Endothelial cell of umbilical vein (primary cell): Measurements from ENCODE around the gene PUDP. TPM values are rescaled to one million over a fixed set of nuclear protein-coding genes. Genes with fewer than 3 reads are reported as not detected.

ENCODE experiments used
- BruUV-seq: library from RNA; stranded (reverse); fragments of 400-500 nt; replicated peaks from 2 replicates; lab custom pipeline; 2021; lab: Mats Ljungman, UMichigan
- CTCF ChIA-PET: fragments of 300-600, 350-600 bp; sonication (Branson Sonifier 250); formaldehyde crosslinking; loops from one replicate; lab custom pipeline; 2021; ENCODE audit warnings: antibody characterized with exemption, inconsistent platforms; lab: Charles Lee
- POLR2A ChIA-PET: fragments of 300-600, 350-600 bp; sonication (Branson Sonifier 250); formaldehyde crosslinking; loops from one replicate; lab custom pipeline; 2021; ENCODE audit warnings: antibody characterized with exemption, inconsistent platforms; lab: Charles Lee
- DNase-seq: peaks from one replicate; pipeline ENCODE4 v3.0.0-alpha.2; 2011; ENCODE audit warnings: low read depth, low spot score
- FAIRE-seq: peaks from 2 replicates; lab custom pipeline; 2011; peaks lifted over from hg19 to GRCh38; lab: Jason Lieb, UNC
- H2AFZ ChIP-seq: 2 replicates; pipeline ENCODE4 v1.6.0; 2012; ENCODE audit warnings: low read depth, low read length, control low read depth, inconsistent platforms
- H3K27ac ChIP-seq: 2 replicates; pipeline ENCODE4 v1.5.1; 2011; ENCODE audit warnings: low read depth, mild to moderate bottlenecking, control low read depth, low read length, moderate library complexity; ENCODE audit not compliant: insufficient read depth
- H3K27me3 ChIP-seq, 2 experiments: 2 replicates each; pipeline versions ENCODE4 v1.6.0 to v1.6.1; 2011; ENCODE audit warnings: low read length in 2 of 2, mixed read lengths in 1 of 2; ENCODE audit not compliant: control insufficient read depth in 2 of 2, insufficient read depth in 2 of 2
- H3K36me3 ChIP-seq, 2 experiments: 2 replicates in 1 of 2; 3 replicates in 1 of 2; pipeline ENCODE4 v1.5.1; 2011; ENCODE audit warnings: low read length in 2 of 2, mild to moderate bottlenecking in 1 of 2, moderate library complexity in 1 of 2; ENCODE audit not compliant: control insufficient read depth in 2 of 2, insufficient read depth in 2 of 2; ENCODE audit errors: extremely low read depth in 1 of 2
- H3K4me1 ChIP-seq: 3 replicates; pipeline ENCODE4 v1.5.1; 2011; ENCODE audit warnings: mild to moderate bottlenecking, low read length; ENCODE audit not compliant: control insufficient read depth, insufficient read depth; ENCODE audit errors: extremely low read depth
- H3K4me2 ChIP-seq: 2 replicates; pipeline ENCODE4 v1.6.1; 2011; ENCODE audit warnings: low read length, control low read depth, mixed read lengths; ENCODE audit not compliant: insufficient read depth
- H3K4me3 ChIP-seq, 3 experiments: fragments of 200-600 bp in 1 of 3; sonication (generic), shearing (Covaris generic) in 1 of 3; replicated peaks in 1 of 3; 2 replicates each; pipeline ENCODE4 v1.5.1; 2011 to 2016; ENCODE audit warnings: control low read depth in 3 of 3, low read length in 3 of 3, mild to moderate bottlenecking in 2 of 3, inconsistent platforms in 1 of 3, low read depth in 1 of 3, moderate library complexity in 1 of 3; ENCODE audit not compliant: insufficient read depth in 1 of 3
- H3K79me2 ChIP-seq: 2 replicates; pipeline ENCODE4 v1.6.0; 2012; ENCODE audit warnings: low read length, inconsistent platforms; ENCODE audit not compliant: control insufficient read depth, insufficient read depth
- H3K9ac ChIP-seq: replicated peaks from 2 replicates; pipeline ENCODE3; 2011; ENCODE audit warnings: low read length, control low read depth; ENCODE audit not compliant: insufficient read depth; ENCODE audit errors: extremely low read depth
- H3K9me1 ChIP-seq: replicated peaks from 3 replicates; pipeline ENCODE4 v1.6.0; 2011; ENCODE audit warnings: mild to moderate bottlenecking, low read length; ENCODE audit not compliant: control insufficient read depth, insufficient read depth; ENCODE audit errors: extremely low read depth
- H3K9me3 ChIP-seq: replicated peaks from 2 replicates; pipeline ENCODE4 v1.5.1; 2012; ENCODE audit warnings: low read length, inconsistent platforms; ENCODE audit not compliant: control insufficient read depth, insufficient read depth
- H4K20me1 ChIP-seq: replicated peaks from 2 replicates; pipeline ENCODE3; 2011; ENCODE audit warnings: mild to moderate bottlenecking, low read length; ENCODE audit not compliant: control insufficient read depth, insufficient read depth; ENCODE audit errors: extremely low read depth
- EZH2 ChIP-seq: IDR thresholded peaks from 2 replicates; pipeline ENCODE4 v1.6.1; 2012; ENCODE audit warnings: borderline replicate concordance, low read depth, mild to moderate bottlenecking, moderate library complexity, low read length, inconsistent platforms; ENCODE audit not compliant: severe bottlenecking
- FOS ChIP-seq: IDR thresholded peaks from 2 replicates; pipeline ENCODE4 v1.6.1; 2011; ENCODE audit warnings: mild to moderate bottlenecking, low read length, moderate library complexity, borderline replicate concordance; ENCODE audit not compliant: insufficient read depth
- GATA2 ChIP-seq: IDR thresholded peaks from 2 replicates; pipeline ENCODE4 v1.7.0; 2011; ENCODE audit warnings: low read depth, mild to moderate bottlenecking, moderate library complexity, mixed read lengths, low read length; ENCODE audit not compliant: insufficient read length, insufficient read depth
- JUN ChIP-seq: IDR thresholded peaks from 2 replicates; pipeline ENCODE4 v1.6.1; 2011; ENCODE audit warnings: borderline replicate concordance, low read depth; ENCODE audit not compliant: insufficient read length, insufficient read depth
- MAX ChIP-seq: IDR thresholded peaks from 2 replicates; pipeline ENCODE4 v1.6.1; 2011; ENCODE audit not compliant: insufficient read depth, insufficient read length
- MYC ChIP-seq: IDR thresholded peaks from one replicate; pipeline ENCODE4 v1.6.1; 2011; ENCODE audit warnings: mild to moderate bottlenecking, low read depth, low read length
- POLR2A ChIP-seq: IDR thresholded peaks from 2 replicates; pipeline ENCODE4 v1.6.1; 2012; ENCODE audit warnings: low read depth, mild to moderate bottlenecking, control low read depth, low read length
- POLR2AphosphoS5 ChIP-seq: IDR thresholded peaks from 2 replicates; pipeline ENCODE4 v1.6.1; 2012; ENCODE audit warnings: low read depth, mild to moderate bottlenecking, control low read depth, low read length, moderate library complexity; ENCODE audit not compliant: insufficient read depth
- dilution Hi-C: fragments of 300-500 bp; cut with MboI; formaldehyde crosslinking; loops from one replicate; pipeline ENCODE4 v1.15.0; 2019; ENCODE audit warnings: low sequenced_read_pairs; ENCODE audit not compliant: extremely low pct_ligation_motif_present
- intact Hi-C: fragments of 100-400 bp; cut with micrococcal nuclease; formaldehyde crosslinking; loops from one replicate; pipeline ENCODE4 v1.10.0; 2022
- polyA plus RNA-seq, 4 experiments: library from polyadenylated mRNA; depleted of rRNA in 3 of 4; stranded (reverse) in 3 of 4; unstranded in 1 of 4; fragments of >200 nt; gene quantifications; 2 replicates each; pipeline versions ENCODE4 v1.2.1 to v1.2.3, GENCODE V29; 2011 to 2012; ENCODE audit warnings: missing spikeins in 1 of 4
- total RNA-seq: library from RNA; stranded (reverse); gene quantifications from 2 replicates; pipeline ENCODE4 v1.2.3, GENCODE V29; 2021
- TF ChIP-seq, protein P1 (sequence below), 2 donors: IDR thresholded peaks; 1 replicate in 1 of 2; 2 replicates in 1 of 2; pipeline ENCODE4 v1.5.1; 2011; ENCODE audit warnings: low read length in 2 of 2, mild to moderate bottlenecking in 2 of 2, moderate library complexity in 2 of 2, control low read depth in 1 of 2, inconsistent platforms in 1 of 2, low read depth in 1 of 2; ENCODE audit not compliant: insufficient read depth in 1 of 2; ENCODE audit errors: extremely low read depth in 1 of 2

PUDP gene
- total and polyA plus RNA-seq, 2 donors (not counting 3 experiments of a cell fraction or from before 2014, with no cell fraction given), result 17.3 to 22.5 TPM

DNA sequence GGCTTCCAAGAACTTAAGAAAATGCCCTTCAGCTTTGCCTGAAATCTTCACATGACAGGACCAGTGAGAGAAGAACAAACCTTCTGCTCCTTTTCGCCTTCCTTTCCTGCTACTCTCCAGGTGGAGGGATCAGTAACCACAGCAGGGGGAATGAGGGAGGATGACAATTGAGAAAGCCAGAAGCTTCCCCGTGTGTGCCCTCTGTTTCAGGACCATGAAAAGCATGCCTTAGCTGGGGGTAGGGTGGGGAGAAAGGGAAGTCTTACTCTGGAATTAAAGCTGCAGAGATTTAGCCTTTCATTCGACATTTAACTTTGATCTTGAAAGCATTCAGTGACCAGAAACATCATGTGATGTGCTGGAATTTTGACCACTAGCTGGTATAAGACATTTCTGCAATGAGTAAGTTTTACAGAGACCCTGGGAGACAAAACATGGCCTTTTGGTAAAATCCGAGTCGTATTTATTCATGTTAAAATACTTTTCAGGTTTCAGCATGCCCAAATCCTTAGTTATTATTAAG lies 10.6 kb upstream of the PUDP start:
- Histone ChIP-seq H3K4me3 (no peak overlapping the region), H3K27me3 (no peaks in the 10 kb centered on the region), H3K9me3 (no peaks in the 10 kb centered on the region), H3K4me1 (no peaks in the 10 kb centered on the region), H4K20me1 (no peaks in the 10 kb centered on the region), H2AFZ (no peak overlapping the region), H3K4me2 (no peak overlapping the region), H3K79me2 (no peaks in the 10 kb centered on the region), H3K9me1 (no peaks in the 10 kb centered on the region), H3K9ac (no peak overlapping the region), H3K36me3 (no peaks in the 10 kb centered on the region), H3K27ac (no peak overlapping the region)
- TF ChIP-seq FOS, result no peak
- TF ChIP-seq POLR2A, result no peak
- no peak for TF ChIP-seq EZH2
- TF ChIP-seq, protein P1, sequence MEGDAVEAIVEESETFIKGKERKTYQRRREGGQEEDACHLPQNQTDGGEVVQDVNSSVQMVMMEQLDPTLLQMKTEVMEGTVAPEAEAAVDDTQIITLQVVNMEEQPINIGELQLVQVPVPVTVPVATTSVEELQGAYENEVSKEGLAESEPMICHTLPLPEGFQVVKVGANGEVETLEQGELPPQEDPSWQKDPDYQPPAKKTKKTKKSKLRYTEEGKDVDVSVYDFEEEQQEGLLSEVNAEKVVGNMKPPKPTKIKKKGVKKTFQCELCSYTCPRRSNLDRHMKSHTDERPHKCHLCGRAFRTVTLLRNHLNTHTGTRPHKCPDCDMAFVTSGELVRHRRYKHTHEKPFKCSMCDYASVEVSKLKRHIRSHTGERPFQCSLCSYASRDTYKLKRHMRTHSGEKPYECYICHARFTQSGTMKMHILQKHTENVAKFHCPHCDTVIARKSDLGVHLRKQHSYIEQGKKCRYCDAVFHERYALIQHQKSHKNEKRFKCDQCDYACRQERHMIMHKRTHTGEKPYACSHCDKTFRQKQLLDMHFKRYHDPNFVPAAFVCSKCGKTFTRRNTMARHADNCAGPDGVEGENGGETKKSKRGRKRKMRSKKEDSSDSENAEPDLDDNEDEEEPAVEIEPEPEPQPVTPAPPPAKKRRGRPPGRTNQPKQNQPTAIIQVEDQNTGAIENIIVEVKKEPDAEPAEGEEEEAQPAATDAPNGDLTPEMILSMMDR (IDR thresholded peaks at IDR 0.05; ENCODE audit: extremely low read depth in 1 of 2, insufficient read depth in 1 of 2, low read depth in 1 of 2, low read length in 2 of 2), result no peak
- TF ChIP-seq POLR2AphosphoS5, result no peak
- TF ChIP-seq JUN, result no peak
- no peak for TF ChIP-seq MYC
- no peak for TF ChIP-seq GATA2
- TF ChIP-seq MAX, result no peak
- intact Hi-C loops (no loop called here), dilution Hi-C loops (no loop called here)
- ChIA-PET CTCF (no interaction called here), POLR2A (no interaction called here)
- no peak for DNase-seq
- BruUV-seq, result no TSS peak
- no peak for FAIRE-seq
